ENCODE results near the gene MIX23.

DNA sequence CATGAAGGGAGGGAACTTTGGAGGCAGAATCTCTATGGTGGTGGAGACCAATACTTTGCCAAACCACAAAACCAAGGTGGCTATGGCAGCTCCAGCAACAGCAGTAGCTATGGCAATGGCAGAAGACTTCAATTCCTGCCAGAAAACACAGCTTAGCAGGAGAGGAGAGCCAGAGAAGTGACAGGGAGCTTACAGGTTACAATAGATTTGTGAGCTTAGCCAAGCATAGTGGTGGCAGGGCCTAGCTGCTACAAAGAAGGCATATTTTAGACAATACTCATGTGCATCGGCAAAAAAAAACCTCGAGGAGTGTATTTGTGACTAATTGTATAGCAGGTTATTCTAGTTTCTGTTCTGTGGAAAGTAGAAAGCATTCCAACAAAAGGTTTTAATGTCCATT lies 64.4 kb downstream of the MIX23 start:
- no peak for TF ChIP-seq ZNF433 (tag by site-specific recombination; IDR thresholded peaks at IDR 0.05; ENCODE audit: low read depth)
- no peak for TF ChIP-seq ZNF26 (tag by site-specific recombination; IDR thresholded peaks at IDR 0.05)
- TF ChIP-seq, protein P1, sequence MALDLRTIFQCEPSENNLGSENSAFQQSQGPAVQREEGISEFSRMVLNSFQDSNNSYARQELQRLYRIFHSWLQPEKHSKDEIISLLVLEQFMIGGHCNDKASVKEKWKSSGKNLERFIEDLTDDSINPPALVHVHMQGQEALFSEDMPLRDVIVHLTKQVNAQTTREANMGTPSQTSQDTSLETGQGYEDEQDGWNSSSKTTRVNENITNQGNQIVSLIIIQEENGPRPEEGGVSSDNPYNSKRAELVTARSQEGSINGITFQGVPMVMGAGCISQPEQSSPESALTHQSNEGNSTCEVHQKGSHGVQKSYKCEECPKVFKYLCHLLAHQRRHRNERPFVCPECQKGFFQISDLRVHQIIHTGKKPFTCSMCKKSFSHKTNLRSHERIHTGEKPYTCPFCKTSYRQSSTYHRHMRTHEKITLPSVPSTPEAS (tag by site-specific recombination; IDR thresholded peaks at IDR 0.05), result no peak
- no peak for TF ChIP-seq ZNF548 (tag by site-specific recombination; IDR thresholded peaks at IDR 0.05)
- no peak for TF ChIP-seq ZNF324 (tag by site-specific recombination; IDR thresholded peaks at IDR 0.05)
